GM19468 (cell line): ENCODE measurements around the gene CDK5RAP2.
"Not testable (repeated sequence)": the region's sequence is repeated elsewhere in the genome, so short reads cannot be mapped to it uniquely, and the experiment has no call there.

Source experiments
- ATAC-seq: cut with Tn5 transposase; IDR thresholded peaks from one replicate; pipeline ENCODE4 v1.9.1; 2021; ENCODE audit warnings: mild to moderate bottlenecking, moderate library complexity, moderate number of reproducible peaks; ENCODE audit not compliant: unreplicated experiment; ENCODE audit errors: extremely low read depth

CDK5RAP2 gene

GRCh38 chr9:120555839-120556238, 24.1 kb downstream of the CDK5RAP2 start:
- ATAC-seq, result no peak

- ATAC-seq, result not testable (repeated sequence)
These were observed 27.7 kb downstream of the CDK5RAP2 start for GRCh38 chr9:120552210-120552704.

- no peak for ATAC-seq
These were observed 34.0 kb downstream of the CDK5RAP2 start for GRCh38 chr9:120545701-120546550.

- ATAC-seq, result no peak
These were observed 35.5 kb downstream of the CDK5RAP2 start for GRCh38 chr9:120544441-120544840.

- ATAC-seq, result no peak
These were observed 37.1 kb downstream of the CDK5RAP2 start for GRCh38 chr9:120542701-120543490.

- no peak for ATAC-seq
These were observed 38.0 kb downstream of the CDK5RAP2 start for GRCh38 chr9:120541921-120542320.

GRCh38 chr9:120539951-120540350, 40.0 kb downstream of the CDK5RAP2 start:
- no peak for ATAC-seq

GRCh38 chr9:120538339-120538738, 41.6 kb downstream of the CDK5RAP2 start:
- no peak for ATAC-seq

- ATAC-seq, result no peak
These were observed 42.9 kb downstream of the CDK5RAP2 start for GRCh38 chr9:120536949-120537640.

GRCh38 chr9:120536094-120536493, 43.9 kb downstream of the CDK5RAP2 start:
- no peak for ATAC-seq

- ATAC-seq, result no peak
These were observed 45.7 kb downstream of the CDK5RAP2 start for GRCh38 chr9:120534266-120534665.

- no peak for ATAC-seq
These were observed 47.1 kb downstream of the CDK5RAP2 start for GRCh38 chr9:120532891-120533290.

GRCh38 chr9:120532475-120532874, 47.5 kb downstream of the CDK5RAP2 start:
- no peak for ATAC-seq

GRCh38 chr9:120531683-120532300, 48.2 kb downstream of the CDK5RAP2 start:
- no peak for ATAC-seq

- ATAC-seq, result not testable (repeated sequence)
These were observed 49.6 kb downstream of the CDK5RAP2 start for GRCh38 chr9:120530220-120530832.

- ATAC-seq, result no peak
These were observed 51.1 kb downstream of the CDK5RAP2 start for GRCh38 chr9:120528829-120529228.

- no peak for ATAC-seq
These were observed 51.6 kb downstream of the CDK5RAP2 start for GRCh38 chr9:120528327-120528726.

- ATAC-seq, result no peak
These were observed 53.4 kb downstream of the CDK5RAP2 start for GRCh38 chr9:120526534-120526933.

GRCh38 chr9:120524863-120525262, 55.1 kb downstream of the CDK5RAP2 start:
- no peak for ATAC-seq

- no peak for ATAC-seq
These were observed 55.9 kb downstream of the CDK5RAP2 start for GRCh38 chr9:120524038-120524437.
